ENCODE measurements around the gene COL18A1.
"Not testable (repeated sequence)": the region's sequence is repeated elsewhere in the genome, so short reads cannot be mapped to it uniquely, and the experiment has no call there.

Gene COL18A1

DNA sequence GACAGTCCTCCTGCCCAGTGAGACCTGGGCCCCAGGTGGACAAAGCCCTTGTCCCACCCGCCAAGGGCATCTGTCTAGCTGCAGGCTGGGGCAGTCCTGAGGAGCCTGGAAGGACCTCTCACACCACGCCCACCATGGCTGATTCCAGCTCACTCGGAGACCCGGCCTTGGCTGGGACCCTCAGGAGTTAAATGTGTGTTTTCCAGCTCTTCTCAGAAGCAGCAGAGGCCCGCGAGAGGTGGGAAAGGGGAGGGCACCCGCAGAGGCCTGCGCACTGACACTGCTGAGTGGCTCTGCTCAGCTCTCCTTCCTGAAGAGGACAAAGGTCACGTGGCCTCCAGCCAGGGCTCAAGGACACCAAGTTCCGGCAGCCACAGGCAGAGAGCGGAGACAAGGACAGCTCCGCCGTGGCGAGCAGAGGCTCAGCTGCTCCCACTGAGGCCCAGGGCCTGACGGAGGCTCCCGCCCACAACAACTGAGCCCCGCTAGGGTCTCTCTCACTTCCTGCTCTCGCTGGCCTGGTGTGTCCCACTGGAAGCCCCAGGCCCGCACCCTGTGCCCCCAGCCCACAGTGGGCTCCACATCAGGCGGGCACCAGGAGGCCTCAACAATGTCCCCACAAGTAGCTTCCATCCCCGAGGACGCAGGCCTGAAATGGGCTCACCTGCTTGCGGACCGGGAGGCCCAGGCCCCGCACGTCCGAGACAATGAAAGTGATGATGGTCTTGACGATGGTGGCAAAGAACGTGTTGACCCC is 120.4 kb downstream of the COL18A1 start:
- no peak for DNase-seq

- no peak for DNase-seq
These were observed 120.9 kb downstream of the COL18A1 start for GRCh38 chr21:45525910-45526306.

- DNase-seq, result not testable (repeated sequence)
These were observed 122.4 kb downstream of the COL18A1 start for GRCh38 chr21:45527151-45527999.

DNA sequence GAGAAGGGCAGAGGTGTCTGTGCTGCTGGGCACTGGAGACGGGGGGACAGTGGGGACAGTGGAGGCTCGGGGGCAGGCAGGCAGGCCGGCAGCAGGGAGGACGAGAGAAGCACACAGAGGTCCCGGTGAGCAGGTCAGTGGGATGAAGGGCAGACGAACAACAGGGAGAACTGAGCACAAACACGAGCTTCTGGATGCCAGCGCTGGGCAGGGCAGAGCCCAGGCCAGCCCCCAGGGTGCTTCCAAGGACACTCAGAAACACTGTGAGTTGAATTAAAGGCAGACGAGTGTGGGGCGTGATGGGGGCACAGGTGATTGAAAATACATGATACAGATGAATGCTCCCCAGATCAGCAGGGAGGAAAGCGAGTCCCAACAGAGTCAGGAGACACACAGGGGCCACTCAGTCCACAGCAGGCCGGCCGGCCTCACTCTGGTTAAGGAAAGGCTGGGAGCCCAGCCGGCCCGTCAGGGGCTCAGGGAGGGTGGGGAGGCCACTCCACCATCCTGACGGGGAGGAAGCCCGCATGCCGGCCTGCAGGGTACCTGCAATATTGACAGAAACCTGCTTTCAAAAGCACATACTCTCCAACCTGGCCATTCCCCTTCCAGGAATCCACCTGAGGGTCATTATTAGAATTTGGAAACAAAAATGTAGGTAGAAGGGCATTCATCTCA is 123.2 kb downstream of the COL18A1 start:
- no peak for DNase-seq

DNA sequence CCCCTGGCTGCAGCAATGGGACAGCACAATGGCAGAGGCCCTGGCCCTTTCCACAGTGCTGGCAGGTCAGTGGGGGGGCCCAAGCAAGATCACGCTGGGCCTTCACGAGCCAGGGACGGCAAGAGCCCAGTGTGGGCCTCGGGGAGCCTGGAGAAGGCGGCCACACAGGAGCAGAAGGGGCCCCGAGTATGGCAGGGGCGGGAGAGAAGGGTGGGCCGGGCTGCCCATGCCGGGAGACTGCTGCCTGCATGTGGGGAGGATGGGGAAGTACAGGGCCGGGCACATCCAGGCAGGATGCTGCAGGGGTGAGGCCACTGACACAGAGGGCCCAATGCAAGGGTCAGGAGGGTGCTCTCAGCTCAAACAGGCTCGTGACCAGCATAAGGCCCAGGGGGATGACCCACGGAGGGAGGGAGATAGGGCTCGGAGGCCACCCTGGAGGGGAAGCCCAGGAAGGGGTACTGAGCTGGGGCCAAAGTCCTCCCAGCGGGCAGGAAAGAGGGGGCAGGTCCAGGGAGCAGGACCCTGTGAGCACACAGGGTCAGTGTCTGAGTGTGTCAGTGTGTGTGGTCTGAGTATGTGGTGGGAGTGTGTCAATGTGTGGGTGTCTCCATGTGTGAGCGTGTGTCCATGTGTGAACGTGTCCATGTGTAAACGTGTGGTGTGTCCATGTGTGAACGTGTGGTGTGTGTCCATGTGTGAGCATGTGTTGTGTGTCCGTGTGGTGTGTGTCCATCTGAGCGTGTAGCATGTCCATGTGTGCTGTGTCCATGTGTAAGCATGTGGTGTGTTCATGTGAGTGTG is 124.2 kb downstream of the COL18A1 start:
- no peak for DNase-seq

DNA sequence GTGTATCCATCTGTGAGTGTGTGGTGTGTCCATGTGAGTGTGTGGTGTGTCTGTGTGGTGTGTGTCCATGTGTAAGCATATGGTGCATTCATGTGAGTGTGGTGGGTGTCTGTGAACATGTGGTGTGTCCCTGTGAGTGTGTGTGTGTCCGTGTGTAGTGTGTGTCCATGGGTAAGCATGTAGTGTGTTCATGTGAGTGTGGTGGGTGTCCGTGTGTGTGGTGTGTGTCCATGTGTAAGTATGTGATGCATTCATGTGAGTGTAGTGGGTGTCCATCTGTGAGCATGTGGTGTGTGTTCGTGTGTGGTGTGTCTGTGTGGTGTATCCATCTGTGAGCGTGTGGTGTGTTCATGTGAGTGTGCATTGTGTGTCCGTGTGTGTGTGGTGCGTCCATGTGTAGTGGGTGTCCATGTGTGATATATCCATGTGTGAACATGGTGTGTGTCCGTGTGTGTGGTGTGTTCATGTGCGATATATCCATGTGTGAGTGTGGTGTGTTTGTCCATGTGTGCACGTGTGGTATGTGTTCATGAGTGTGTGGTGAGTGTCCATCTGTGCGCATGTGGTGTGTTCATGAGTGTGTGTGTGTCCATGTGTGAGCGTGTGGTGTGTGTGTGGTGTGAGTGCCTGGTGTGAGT is 124.9 kb downstream of the COL18A1 start:
- no peak for DNase-seq

- DNase-seq, result no peak
These were observed 125.6 kb downstream of the COL18A1 start for GRCh38 chr21:45530423-45531113.

DNA sequence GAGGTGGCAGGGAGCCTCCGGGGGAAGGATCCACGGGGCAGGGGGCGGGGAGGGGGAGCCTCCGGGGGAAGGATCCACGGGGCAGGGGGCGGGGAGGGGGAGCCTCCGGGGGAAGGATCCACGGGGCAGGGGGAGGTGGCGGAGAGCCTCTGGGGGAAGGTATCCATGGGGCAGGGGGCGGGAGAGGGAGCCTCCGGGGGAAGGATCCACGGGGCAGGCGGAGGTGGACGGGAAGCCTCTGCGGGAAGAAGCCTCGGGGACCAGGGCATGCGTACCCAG is 126.1 kb downstream of the COL18A1 start:
- not testable (repeated sequence) for DNase-seq

GRCh38 chr21:45531393-45532215 is 126.6 kb downstream of the COL18A1 start:
- DNase-seq, result no peak

GRCh38 chr21:45532826-45533360 is 127.9 kb downstream of the COL18A1 start:
- no peak for DNase-seq

DNA sequence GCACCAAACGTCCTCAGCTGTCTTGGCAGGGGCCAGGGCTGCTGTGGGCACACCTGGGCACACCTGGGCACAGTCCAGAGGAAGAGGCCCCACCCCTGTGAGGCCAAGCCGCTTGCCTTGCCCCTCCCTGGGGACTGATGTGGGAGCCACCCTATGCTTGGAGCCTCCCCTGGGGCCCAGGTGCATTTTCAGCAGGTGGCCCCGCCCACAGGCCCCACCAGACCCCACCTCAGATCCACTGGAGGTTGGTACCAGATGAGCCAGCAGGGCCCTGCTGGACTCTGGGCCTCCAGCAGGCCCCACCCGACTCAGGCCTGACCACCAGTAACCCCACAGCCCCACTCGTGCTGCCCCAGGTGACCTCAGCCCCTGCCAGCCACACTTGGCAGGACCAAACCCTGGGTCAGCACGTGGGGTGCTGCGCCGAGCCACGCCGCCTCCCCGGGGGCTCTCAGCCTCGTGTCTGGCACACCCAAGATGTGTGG is 128.4 kb downstream of the COL18A1 start:
- no peak for DNase-seq

DNA sequence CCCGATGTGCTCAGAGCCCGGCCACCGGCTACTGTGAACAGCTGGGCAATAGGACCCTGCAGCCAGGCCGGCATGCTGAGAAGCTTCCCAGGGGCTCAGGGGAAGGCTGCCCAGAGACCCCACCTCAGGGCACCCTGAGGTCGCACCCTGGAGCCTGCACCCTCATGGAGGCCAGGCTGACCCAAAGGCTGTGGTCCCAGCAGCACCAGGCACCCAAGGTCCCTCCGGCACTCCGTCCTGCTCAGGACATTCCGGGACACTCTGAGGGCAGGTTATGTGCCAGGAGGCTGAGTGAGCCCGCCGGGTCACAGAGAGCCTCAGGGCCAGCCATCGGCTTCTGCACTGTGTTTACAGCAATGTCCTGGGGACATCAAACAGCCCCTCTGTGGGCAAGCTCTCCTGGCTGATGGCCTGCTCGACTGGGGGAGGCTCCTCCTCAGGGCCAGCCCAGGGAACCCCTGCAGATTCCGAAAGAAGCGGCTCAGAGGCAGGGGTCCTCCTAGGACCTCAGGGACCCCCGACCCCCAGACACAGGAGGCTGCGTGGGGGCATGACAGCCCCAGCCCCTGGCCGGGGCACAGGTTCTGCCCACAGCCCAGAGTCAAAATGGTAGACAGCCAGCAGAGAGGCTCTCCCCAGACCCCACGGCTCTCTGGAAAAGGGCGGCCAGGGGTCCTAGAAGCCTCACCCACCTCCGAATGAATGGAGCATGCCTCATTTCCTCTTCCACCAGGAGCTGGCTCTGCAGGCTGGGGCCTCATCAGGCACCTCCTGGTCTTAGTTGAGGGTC is 129.1 kb downstream of the COL18A1 start:
- DNase-seq, result no peak

DNA sequence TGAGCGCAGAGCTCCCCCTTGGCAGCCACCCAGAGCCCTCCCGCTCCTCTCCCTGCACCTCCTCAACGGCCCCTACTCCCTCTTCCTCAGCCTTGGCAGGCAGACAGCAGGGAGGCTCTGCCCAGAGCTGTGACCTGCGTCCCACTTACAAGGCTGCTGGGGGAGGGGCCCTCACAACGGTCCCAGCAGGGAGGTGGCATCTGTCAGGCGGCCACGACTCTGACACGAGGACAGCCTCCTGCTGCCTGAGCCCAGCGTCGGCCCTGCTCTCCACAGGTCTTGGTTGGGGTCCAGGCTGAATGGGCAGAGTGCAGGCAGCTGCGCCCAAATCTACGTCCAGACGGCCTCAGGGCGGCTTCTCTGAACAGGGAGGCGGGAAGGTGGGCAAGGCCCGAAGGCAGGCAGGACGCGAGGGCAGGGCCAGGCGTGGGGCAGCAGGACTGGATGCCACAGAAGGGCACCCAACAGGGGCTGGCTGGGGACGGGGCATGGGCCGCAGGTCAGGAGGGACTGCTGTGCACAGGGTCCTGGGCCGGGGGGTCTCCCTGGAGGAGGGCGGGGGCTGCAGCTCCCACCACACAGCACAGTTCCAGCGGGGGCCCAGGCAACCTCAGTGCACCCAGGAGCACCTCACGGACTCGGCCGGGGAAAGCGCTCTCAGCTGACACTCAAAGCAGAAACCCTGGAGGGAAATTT is 129.8 kb downstream of the COL18A1 start:
- DNase-seq, result no peak

GRCh38 chr21:45535341-45536081 is 130.5 kb downstream of the COL18A1 start:
- no peak for DNase-seq

DNA sequence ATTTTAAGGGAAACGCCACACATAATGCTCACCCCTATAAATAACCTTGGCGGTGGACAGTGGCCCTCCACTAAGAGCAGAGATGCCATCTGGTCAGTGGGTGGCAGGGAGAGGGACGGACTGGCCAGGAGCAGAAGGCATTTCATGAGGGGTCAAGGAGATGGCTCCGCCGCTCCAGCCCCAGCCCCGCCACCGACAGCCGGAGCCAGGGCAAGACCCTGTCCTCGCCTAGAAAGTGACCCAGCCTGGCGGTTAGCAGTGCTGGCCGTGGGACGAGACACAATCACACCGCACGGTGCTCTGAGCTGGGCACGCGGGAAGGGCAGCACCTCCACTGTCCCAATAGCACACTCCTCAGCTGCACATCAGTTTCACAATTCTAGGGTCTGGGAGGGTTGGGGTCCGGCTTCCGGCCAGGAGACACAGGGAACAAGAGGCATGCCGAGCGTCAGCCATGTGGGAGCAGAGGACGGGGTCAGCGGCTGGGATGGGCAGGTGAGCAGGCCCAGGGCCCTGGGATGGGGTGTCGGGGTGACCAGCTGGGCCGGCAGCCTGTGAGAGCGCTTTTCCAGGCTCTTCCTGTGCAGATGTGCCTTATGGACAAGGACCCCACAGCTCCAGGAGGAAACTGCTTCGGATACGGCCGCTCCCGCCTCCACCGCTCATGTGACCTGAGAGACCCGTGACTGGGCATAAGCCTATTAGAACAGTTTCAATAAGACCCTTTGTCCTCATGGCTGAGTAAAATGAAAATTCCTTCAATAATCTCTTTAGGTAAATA is 131.5 kb downstream of the COL18A1 start:
- DNase-seq, result no peak

- no peak for DNase-seq
These were observed 132.3 kb downstream of the COL18A1 start for GRCh38 chr21:45537111-45537745.
